ENCODE results near the gene ADCY9.

- TF ChIP-seq POLR2A (IDR thresholded peaks at IDR 0.05) (no peak), CTCF (IDR thresholded peaks at IDR 0.05) (no peak)
Observed at GRCh38 chr16:4085405-4085970, 30.8 kb downstream of the ADCY9 start.

Data from esophagus squamous epithelium (tissue), 4 donors.